Mucosa of descending colon (tissue), 3 donors: ENCODE results near the gene EGR4. TPM values are rescaled to one million over a fixed set of nuclear protein-coding genes. Genes with fewer than 3 reads are reported as not detected.

Source experiments
- ATAC-seq: fragments of 200-7000 bp; cut with Tn5 transposase; one replicate; pipeline ENCODE4 v1.9.1; 2020; ENCODE audit warnings: mild to moderate bottlenecking, moderate library complexity
- DNase-seq, 3 donors: peaks; one replicate each; pipeline ENCODE4 v3.0.0-alpha.2; 2020
- H3K36me3 ChIP-seq: fragments of 200-600 bp; one replicate; pipeline ENCODE4 v1.8.0; 2021; ENCODE audit warnings: low read depth, mild to moderate bottlenecking
- H3K4me1 ChIP-seq: fragments of 200-600 bp; one replicate; pipeline ENCODE4 v1.8.0; 2021; ENCODE audit warnings: low read depth, mild to moderate bottlenecking
- H3K4me3 ChIP-seq: fragments of 200-600 bp; one replicate; pipeline ENCODE4 v1.8.0; 2021; ENCODE audit warnings: mild to moderate bottlenecking
- H3K9me3 ChIP-seq: fragments of 200-600 bp; one replicate; pipeline ENCODE4 v1.8.0; 2021; ENCODE audit warnings: mild to moderate bottlenecking
- intact Hi-C, 2 donors: fragments of 100-400 bp; cut with DNase I in 1 of 2; cut with micrococcal nuclease in 1 of 2; formaldehyde crosslinking; loops; one replicate each; pipeline versions ENCODE4 v1.11.0 to v1.11.1; 2022; cut with DNase I, micrococcal nuclease
- total RNA-seq, 3 donors: library from RNA; stranded (reverse); fragmentation: NEBNext Ultra II Directional in 2 of 3; extraction: Animal tissue kit (Norgen Biotek cat#: 25700) in 2 of 3; gene quantifications; one replicate each; pipeline versions ENCODE4 v1.2.1 to v1.2.4, GENCODE V29; 2021 to 2023
- TF ChIP-seq, protein P1 (sequence below): fragments of 200-600 bp; IDR thresholded peaks from one replicate; pipeline ENCODE4 v1.8.0; 2022; ENCODE audit warnings: antibody characterized with exemption, mild to moderate bottlenecking
- donor health status: DM: no; HTN: no; CAD: no; lungs with moderate emphysema.
- donor health status: DM: no; HTN: no; CAD: no.
- donor health status: DM: no; HTN: yes; CAD: no.

Gene EGR4
- total RNA-seq, 3 donors from 2014 or later: not detected

GRCh38 chr2:73262108-73262651, 31.2 kb downstream of the EGR4 start:
- Histone ChIP-seq H3K36me3 (no peaks in the 10 kb centered on the region), H3K4me1 (no peaks in the 10 kb centered on the region), H3K9me3 (no peaks in the 10 kb centered on the region), H3K4me3 (no peak overlapping the region)
- TF ChIP-seq, protein P1, sequence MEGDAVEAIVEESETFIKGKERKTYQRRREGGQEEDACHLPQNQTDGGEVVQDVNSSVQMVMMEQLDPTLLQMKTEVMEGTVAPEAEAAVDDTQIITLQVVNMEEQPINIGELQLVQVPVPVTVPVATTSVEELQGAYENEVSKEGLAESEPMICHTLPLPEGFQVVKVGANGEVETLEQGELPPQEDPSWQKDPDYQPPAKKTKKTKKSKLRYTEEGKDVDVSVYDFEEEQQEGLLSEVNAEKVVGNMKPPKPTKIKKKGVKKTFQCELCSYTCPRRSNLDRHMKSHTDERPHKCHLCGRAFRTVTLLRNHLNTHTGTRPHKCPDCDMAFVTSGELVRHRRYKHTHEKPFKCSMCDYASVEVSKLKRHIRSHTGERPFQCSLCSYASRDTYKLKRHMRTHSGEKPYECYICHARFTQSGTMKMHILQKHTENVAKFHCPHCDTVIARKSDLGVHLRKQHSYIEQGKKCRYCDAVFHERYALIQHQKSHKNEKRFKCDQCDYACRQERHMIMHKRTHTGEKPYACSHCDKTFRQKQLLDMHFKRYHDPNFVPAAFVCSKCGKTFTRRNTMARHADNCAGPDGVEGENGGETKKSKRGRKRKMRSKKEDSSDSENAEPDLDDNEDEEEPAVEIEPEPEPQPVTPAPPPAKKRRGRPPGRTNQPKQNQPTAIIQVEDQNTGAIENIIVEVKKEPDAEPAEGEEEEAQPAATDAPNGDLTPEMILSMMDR: no peak
- DNase-seq (no peak), ATAC-seq (no peak)
- intact Hi-C loops: no loop called here

DNA sequence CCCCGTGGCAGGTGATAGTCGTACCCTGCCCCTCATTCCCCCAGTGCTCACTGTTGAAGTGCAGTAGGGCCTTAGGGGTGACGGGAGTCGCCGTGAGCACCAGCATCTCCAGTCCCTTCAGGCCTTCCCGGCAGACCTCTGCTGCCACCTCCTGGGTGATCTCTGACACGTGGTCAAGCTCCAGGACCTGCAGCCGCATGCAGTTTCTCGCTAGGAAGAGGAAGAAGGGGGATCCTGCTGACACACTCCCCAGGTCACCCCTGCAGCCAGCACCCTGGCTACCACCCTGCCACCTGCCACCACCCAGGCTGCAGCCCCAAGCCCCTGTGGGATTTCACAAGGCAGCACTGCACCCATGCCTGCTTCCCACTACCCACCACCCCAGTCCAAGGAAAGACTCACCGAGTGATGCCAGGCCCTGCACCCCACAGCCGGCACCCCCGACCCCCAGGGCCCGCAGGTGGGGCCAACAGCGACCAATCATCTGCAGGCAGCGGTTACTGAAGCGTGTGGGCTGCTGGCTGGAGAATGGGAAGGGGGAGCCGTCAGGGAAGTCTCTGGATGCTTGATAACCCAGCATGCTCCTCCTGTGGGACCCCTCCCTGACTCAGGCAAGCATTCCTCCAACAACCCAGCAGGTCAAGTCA, 32.9 kb downstream of the EGR4 start:
- DNase-seq: peak in 2 of 3 donors; percentile 41 to 62
- Histone ChIP-seq H3K4me1 (no peaks in the 10 kb centered on the region), H3K4me3 (no peak overlapping the region), H3K9me3 (no peaks in the 10 kb centered on the region), H3K36me3 (no peaks in the 10 kb centered on the region)
- peak; percentile 65 for ATAC-seq
- TF ChIP-seq, protein P1: no peak
- intact Hi-C loops: no loop called here

DNA sequence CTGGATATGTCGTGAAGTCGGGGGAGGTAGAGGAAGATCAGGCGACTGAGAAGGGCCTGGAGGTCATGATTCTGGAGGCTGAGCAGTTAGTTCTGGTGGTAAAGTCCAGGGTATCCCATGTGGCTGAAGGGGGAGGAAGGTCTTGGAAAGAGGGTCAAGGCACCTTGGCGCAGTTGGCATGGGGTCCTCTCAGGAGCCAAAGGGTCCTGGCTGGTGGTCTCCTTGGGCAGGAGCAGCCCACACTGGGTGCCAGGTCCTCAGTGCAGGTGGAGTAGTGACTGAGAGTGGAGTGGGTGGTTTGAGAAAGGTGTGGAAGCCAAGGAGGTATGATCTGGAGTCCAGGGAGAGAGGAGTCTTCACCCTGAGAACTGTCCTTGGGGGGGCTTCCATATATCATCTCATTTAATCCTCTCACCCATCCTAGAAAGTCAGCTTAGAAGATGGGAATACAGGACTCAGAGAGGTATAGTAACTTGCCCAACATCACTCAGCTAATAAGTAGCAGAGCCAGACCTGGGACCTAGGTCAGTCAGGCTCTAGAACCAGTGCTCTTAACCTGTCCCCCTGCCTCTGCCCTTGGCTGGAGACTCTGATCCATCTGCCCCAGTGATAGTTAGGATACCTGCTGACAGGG, 33.5 kb downstream of the EGR4 start:
- Histone ChIP-seq H3K4me1 (no peaks in the 10 kb centered on the region), H3K36me3 (no peaks in the 10 kb centered on the region)
- no peak for DNase-seq

GRCh38 chr2:73259276-73259675, 34.1 kb downstream of the EGR4 start:
- ATAC-seq (no peak), DNase-seq (no peak)
- intact Hi-C loops: no loop called here
- Histone ChIP-seq H3K4me1 (no peaks in the 10 kb centered on the region), H3K4me3 (no peak overlapping the region), H3K36me3 (no peaks in the 10 kb centered on the region), H3K9me3 (no peaks in the 10 kb centered on the region)
- TF ChIP-seq, protein P1: no peak

More for the DNA sequence above, 33.5 kb downstream of the EGR4 start:
- TF ChIP-seq, protein P1: no peak
- no peak overlapping the region for H3K4me3 ChIP-seq
- intact Hi-C loops: no loop called here
- no peaks in the 10 kb centered on the region for H3K9me3 ChIP-seq
- ATAC-seq: no peak

DNA sequence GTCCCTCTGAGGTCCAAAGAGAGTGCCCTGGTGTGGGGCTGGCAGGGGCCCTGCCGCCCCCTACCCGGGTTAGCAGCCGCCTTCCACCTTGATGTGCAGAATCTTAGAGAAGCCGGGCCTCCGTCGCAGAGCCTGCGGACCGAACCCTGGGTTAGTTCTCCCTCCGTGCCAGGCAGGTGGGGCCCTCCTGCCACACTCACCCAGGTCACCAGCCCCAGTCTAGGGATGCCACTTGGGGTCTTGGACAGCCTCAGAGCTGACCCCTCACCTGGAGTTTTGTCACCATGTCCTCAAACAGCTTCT, 34.5 kb downstream of the EGR4 start:
- DNase-seq: no peak
- no peak overlapping the region for H3K4me3 ChIP-seq
- no peaks in the 10 kb centered on the region for H3K36me3 ChIP-seq
- intact Hi-C loops: no loop called here
- TF ChIP-seq, protein P1: no peak
- ATAC-seq: no peak
- no peaks in the 10 kb centered on the region for H3K9me3 ChIP-seq
- H3K4me1 ChIP-seq: no peaks in the 10 kb centered on the region
